Parathyroid adenoma (tissue), 2 donors: ENCODE results near the gene PCSK5.

Experiments used
- H2AFZ ChIP-seq: fragments of 300-600 bp; sonication (generic); one replicate; pipeline ENCODE4 v1.7.0; 2017; ENCODE audit warnings: antibody characterized with exemption, mild to moderate bottlenecking
- H3K27ac ChIP-seq: fragments of 300-600 bp; sonication (generic); one replicate; pipeline ENCODE4 v1.7.0; 2017
- H3K27me3 ChIP-seq: fragments of 300-600 bp; sonication (generic); one replicate; pipeline ENCODE4 v1.7.0; 2017; ENCODE audit warnings: low read length; ENCODE audit not compliant: control insufficient read depth, insufficient read depth
- H3K36me3 ChIP-seq: fragments of 300-600 bp; sonication (generic); one replicate; pipeline ENCODE4 v1.7.0; 2017; ENCODE audit warnings: low read length; ENCODE audit not compliant: control insufficient read depth, insufficient read depth
- H3K4me1 ChIP-seq: fragments of 300-600 bp; sonication (generic); one replicate; pipeline ENCODE4 v1.7.0; 2017; ENCODE audit warnings: control low read depth
- H3K4me2 ChIP-seq: fragments of 300-600 bp; sonication (generic); one replicate; pipeline ENCODE4 v1.7.0; 2017; ENCODE audit warnings: low read length
- H3K4me3 ChIP-seq: fragments of 300-600 bp; sonication (generic); one replicate; pipeline ENCODE4 v1.7.0; 2017; ENCODE audit warnings: low read depth, low read length
- H3K79me2 ChIP-seq: fragments of 300-600 bp; sonication (generic); one replicate; pipeline ENCODE4 v1.7.0; 2017; ENCODE audit warnings: control low read depth
- H3K9ac ChIP-seq: fragments of 300-600 bp; sonication (generic); one replicate; pipeline ENCODE4 v1.7.0; 2017; ENCODE audit warnings: mild to moderate bottlenecking
- H3K9me3 ChIP-seq: fragments of 300-600 bp; sonication (generic); one replicate; pipeline ENCODE4 v1.7.0; 2017; ENCODE audit warnings: low read length; ENCODE audit not compliant: control insufficient read depth
- TF ChIP-seq, protein P1 (sequence below): fragments of 300-600 bp; sonication (generic); IDR thresholded peaks from one replicate; pipeline ENCODE4 v1.7.0; 2017; ENCODE audit warnings: antibody characterized with exemption, mild to moderate bottlenecking
- donor health status: primary hyperparathyroidism.

PCSK5 gene

DNA sequence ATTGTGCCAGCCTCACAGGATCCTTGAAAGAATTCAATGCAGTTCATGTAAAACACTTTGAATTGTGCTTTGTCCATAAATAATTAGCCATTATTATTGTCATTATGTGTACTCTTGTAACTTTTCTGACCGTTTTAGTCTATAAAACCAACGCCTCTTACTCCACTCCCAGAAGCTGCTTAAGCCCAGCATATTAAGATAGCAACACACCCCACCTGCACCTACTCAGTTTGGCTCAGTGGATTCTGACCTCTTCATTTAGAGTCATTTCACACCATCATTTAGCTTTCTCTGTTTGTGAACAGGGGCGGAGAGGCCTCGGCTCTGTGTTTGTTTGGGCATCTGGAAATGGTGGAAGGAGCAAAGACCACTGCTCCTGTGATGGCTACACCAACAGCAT lies 205.1 kb downstream of the PCSK5 start:
- Histone ChIP-seq H3K9ac (no peak overlapping the region), H3K9me3 (no peaks in the 10 kb centered on the region), H3K4me2 (no peak overlapping the region), H2AFZ (no peak overlapping the region), H3K27me3 (no peaks in the 10 kb centered on the region), H3K4me1 (no peaks in the 10 kb centered on the region), H3K4me3 (no peak overlapping the region), H3K79me2 (no peaks in the 10 kb centered on the region), H3K27ac (no peak overlapping the region), H3K36me3 (no peaks in the 10 kb centered on the region)
- TF ChIP-seq, protein P1, sequence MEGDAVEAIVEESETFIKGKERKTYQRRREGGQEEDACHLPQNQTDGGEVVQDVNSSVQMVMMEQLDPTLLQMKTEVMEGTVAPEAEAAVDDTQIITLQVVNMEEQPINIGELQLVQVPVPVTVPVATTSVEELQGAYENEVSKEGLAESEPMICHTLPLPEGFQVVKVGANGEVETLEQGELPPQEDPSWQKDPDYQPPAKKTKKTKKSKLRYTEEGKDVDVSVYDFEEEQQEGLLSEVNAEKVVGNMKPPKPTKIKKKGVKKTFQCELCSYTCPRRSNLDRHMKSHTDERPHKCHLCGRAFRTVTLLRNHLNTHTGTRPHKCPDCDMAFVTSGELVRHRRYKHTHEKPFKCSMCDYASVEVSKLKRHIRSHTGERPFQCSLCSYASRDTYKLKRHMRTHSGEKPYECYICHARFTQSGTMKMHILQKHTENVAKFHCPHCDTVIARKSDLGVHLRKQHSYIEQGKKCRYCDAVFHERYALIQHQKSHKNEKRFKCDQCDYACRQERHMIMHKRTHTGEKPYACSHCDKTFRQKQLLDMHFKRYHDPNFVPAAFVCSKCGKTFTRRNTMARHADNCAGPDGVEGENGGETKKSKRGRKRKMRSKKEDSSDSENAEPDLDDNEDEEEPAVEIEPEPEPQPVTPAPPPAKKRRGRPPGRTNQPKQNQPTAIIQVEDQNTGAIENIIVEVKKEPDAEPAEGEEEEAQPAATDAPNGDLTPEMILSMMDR, result no peak

- no peak overlapping the region for H3K4me2 ChIP-seq
These were observed 209.0 kb downstream of the PCSK5 start for GRCh38 chr9:76099516-76099915.

DNA sequence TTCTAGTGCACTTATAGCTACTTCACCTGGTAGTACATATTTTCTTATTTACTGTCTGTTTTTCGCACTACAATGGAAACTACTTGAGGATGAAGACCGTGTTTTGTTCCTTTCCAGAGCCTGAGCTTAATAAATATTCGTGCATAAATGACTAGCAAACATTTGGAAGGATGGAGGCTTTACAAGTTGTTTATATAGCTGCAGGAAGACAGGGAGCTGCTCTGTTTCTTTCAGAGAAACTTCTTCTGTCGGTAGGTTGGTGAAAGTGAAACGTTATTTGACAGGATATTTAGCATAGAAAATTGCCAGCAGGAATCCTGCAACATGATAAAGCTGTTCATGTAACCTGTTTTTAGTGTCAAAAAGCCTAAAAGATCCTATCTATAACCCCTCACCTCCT lies 210.6 kb downstream of the PCSK5 start:
- no peaks in the 10 kb centered on the region for H3K9me3 ChIP-seq

More at GRCh38 chr9:76099516-76099915, 209.0 kb downstream of the PCSK5 start:
- H2AFZ ChIP-seq, result no peak overlapping the region
- no peaks in the 10 kb centered on the region for H3K36me3 ChIP-seq
- H3K4me1 ChIP-seq, result no peaks in the 10 kb centered on the region
- TF ChIP-seq, protein P1, result no peak
- no peaks in the 10 kb centered on the region for H3K79me2 ChIP-seq
- H3K27ac ChIP-seq, result no peak overlapping the region
- no peak overlapping the region for H3K9ac ChIP-seq
- no peaks in the 10 kb centered on the region for H3K27me3 ChIP-seq
- H3K4me3 ChIP-seq, result no peak overlapping the region
- H3K9me3 ChIP-seq, result no peaks in the 10 kb centered on the region

DNA sequence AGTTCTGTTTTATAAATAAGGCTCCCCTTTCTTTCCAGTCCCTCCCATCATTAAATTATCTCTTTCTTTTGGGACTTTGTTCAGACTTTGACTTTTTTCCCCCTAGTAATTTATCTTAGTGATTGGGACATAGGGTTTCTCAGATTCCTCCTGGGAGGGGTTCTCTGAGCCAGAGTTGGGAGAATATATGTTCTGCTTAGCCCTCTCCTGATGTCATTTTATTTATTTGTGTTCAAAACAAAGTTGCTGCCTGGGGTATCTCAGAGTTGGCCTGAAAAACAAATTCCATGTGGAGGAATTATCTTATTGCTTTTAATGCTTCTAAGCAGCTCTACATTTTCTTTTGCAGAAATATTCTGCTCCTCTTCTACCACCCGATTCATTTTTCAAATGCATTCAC lies 211.0 kb downstream of the PCSK5 start:
- H3K4me1 ChIP-seq, result no peaks in the 10 kb centered on the region
- H3K79me2 ChIP-seq, result no peaks in the 10 kb centered on the region
- H3K4me3 ChIP-seq, result no peak overlapping the region
- no peaks in the 10 kb centered on the region for H3K27me3 ChIP-seq
- H3K9me3 ChIP-seq, result no peaks in the 10 kb centered on the region
- TF ChIP-seq, protein P1, result no peak
- no peak overlapping the region for H3K9ac ChIP-seq
- no peak overlapping the region for H3K4me2 ChIP-seq
- no peaks in the 10 kb centered on the region for H3K36me3 ChIP-seq
- no peak overlapping the region for H2AFZ ChIP-seq
- H3K27ac ChIP-seq, result no peak overlapping the region

More for the DNA sequence above, 210.6 kb downstream of the PCSK5 start:
- no peak overlapping the region for H3K4me3 ChIP-seq
- no peak overlapping the region for H3K4me2 ChIP-seq
- TF ChIP-seq, protein P1, result no peak
- no peaks in the 10 kb centered on the region for H3K27me3 ChIP-seq
- H3K79me2 ChIP-seq, result no peaks in the 10 kb centered on the region
- H2AFZ ChIP-seq, result no peak overlapping the region
- no peaks in the 10 kb centered on the region for H3K36me3 ChIP-seq
- no peak overlapping the region for H3K27ac ChIP-seq
- H3K4me1 ChIP-seq, result no peaks in the 10 kb centered on the region
- no peak overlapping the region for H3K9ac ChIP-seq

GRCh38 chr9:76101947-76102346 lies 211.5 kb downstream of the PCSK5 start:
- Histone ChIP-seq H3K27me3 (no peaks in the 10 kb centered on the region), H3K9ac (no peak overlapping the region)

More at GRCh38 chr9:76101947-76102346, 211.5 kb downstream of the PCSK5 start:
- H3K79me2 ChIP-seq, result no peaks in the 10 kb centered on the region
- no peaks in the 10 kb centered on the region for H3K36me3 ChIP-seq
- TF ChIP-seq, protein P1, result no peak
- H3K27ac ChIP-seq, result no peak overlapping the region
- H3K4me2 ChIP-seq, result no peak overlapping the region
- no peak overlapping the region for H3K4me3 ChIP-seq
- H2AFZ ChIP-seq, result no peak overlapping the region
- no peaks in the 10 kb centered on the region for H3K4me1 ChIP-seq
- no peaks in the 10 kb centered on the region for H3K9me3 ChIP-seq
